ENCODE measurements around the gene ZNF444.
A peak's percentile ranks its signal among the peaks of the same experiment; 100 is the strongest.

Gene ZNF444

GRCh38 chr19:56107626-56108351 lies 33.3 kb upstream of the ZNF444 start:
- DNase-seq = no peak

DNA sequence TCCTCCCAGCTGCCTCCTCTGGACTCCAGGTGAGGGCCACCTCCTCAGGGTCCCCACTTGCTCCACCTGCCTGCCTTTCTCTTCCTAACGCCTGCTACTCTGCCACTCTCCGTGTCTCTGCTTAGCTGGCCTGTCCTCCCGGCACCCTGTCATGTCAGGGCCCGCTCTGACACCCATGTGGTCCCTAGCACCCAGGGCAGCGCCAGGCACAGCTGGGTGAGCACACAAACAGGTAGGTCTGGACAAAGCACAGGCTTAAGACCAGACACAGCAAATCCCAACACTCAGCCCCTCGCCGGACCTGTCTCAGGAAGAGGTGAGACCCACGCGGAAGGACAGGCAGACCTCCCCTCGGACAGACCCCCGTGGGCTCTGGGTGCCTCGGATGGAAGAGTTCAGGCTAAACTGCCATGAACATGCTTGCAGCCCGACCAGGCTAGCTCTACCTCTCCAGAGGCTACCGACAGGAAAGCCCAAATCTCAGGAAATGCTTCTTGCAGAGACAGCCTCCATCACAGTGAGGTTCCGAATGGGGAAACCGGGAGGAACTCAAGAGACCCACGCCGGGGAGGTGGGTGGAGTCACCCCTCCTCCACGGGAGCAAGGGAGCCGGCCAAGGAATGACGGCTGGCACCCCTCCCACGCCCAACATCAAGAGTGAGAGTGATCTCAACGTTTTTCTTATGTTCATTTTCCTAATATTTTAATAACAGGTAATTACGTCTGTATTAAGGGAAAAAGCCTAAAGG lies 32.5 kb upstream of the ZNF444 start:
- DNase-seq = no peak

- DNase-seq = no peak
Measured at GRCh38 chr19:56109226-56109625, 31.9 kb upstream of the ZNF444 start.

DNA sequence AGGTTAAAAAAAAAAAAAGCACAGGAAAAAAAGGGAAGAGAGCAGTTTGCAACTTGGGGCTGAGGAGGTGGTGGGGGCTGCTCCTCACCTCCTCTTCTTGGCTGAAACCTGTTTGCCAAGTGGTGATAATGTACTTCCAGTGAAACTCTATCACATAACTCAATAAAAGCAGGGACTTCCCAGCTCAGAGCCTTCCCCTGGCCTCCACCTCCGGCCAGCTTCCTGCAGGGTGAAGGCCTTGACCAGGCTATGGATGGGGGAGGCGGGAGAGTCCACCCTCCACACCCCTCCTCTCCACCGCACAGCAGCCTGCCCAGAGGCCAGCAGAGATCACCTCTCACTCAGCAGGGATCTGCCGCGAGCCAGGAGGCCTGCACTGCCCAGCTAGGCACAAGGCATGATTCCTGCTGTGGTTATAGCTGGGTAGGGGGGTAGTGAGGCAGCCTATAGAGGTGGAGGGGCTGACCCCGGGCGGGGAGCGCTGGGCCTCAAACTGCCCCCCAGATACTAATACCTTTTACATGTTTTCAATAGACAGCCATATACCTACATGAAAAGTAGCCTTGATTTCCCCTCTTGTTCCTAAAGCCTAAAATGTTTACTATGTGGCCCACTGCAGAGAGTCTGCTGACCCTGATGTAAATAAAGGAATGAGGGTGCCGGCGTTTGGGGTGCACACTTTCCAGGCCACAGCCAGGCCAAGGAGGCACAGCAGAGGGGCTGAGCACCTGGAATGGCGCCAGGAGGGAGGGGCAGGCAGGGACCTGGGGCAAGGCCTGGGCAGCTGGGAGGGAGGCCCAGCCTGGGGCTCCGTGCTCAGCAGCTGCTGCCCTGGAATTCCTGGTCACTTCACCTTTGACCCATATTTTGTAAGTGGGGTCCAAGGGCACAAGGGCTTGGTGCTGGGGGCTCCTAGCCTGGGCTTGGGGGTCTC lies 30.3 kb upstream of the ZNF444 start:
- no peak for DNase-seq

GRCh38 chr19:56111601-56112312 lies 29.3 kb upstream of the ZNF444 start:
- peak; percentile 41 for DNase-seq

- DNase-seq = no peak
Measured at GRCh38 chr19:56112313-56112709, 28.8 kb upstream of the ZNF444 start.

GRCh38 chr19:56113074-56113632 lies 27.9 kb upstream of the ZNF444 start:
- no peak for DNase-seq

DNA sequence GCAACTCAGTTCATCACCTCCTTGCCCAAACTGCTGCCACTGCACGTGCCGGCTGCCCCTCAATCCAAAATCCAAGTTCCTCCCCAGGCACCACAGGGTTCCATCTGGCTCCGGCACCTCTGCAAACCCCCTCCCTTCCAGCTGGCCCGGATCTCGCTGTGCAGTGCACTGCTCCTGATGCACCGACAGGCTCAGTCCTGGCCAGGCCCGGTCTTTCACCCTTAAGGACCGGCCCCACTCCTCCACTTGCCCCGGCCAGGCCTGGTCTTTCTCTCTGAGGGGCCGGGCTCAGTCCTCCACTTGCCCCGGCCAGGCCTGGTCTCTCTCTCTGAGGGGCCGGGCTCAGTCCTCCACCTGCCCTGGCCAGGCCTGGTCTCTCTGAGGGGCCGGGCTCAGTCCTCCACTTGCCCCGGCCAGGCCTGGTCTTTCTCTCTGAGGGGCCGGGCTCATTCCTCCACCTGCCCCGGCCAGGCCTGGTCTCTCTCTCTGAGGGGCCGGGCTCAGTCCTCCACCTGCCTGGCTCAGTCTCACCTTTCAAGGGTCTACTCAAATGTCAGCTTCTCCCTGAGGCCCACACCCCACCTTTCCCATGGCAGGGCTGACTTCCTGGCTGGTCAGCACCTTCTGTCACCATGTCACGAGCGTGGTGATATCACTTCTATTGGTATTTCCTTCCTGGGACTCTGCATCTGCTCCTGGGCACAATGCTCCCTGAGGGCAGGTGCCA lies 26.9 kb upstream of the ZNF444 start:
- DNase-seq = no peak

GRCh38 chr19:56114778-56115110 lies 26.3 kb upstream of the ZNF444 start:
- no peak for DNase-seq

GRCh38 chr19:56115490-56115889 lies 25.6 kb upstream of the ZNF444 start:
- no peak for DNase-seq

- no peak for DNase-seq
Measured at GRCh38 chr19:56116606-56117005, 24.5 kb upstream of the ZNF444 start.

- DNase-seq = no peak
Measured at GRCh38 chr19:56117376-56117884, 23.7 kb upstream of the ZNF444 start.

DNA sequence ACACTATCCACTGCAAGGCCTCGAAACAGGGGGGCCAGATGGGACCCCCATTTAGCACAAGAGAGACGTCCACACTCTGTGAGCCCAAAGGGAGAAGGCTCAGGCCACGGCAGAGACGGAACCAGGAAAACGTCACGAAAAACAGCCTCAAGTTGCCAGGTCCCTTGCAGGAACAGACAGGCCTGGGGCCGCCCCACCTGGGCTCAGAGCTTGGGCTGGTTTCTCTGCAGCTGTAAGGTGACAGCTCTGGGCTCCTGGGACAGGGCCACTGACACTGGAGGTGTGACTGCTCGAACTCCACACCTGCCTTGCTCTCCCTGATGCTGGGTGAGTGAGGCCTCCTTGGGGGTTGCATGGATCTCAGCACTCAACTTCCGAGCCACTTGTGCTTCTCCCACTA lies 23.2 kb upstream of the ZNF444 start:
- DNase-seq = no peak

GRCh38 chr19:56118666-56119581 lies 22.2 kb upstream of the ZNF444 start:
- no peak for DNase-seq

DNA sequence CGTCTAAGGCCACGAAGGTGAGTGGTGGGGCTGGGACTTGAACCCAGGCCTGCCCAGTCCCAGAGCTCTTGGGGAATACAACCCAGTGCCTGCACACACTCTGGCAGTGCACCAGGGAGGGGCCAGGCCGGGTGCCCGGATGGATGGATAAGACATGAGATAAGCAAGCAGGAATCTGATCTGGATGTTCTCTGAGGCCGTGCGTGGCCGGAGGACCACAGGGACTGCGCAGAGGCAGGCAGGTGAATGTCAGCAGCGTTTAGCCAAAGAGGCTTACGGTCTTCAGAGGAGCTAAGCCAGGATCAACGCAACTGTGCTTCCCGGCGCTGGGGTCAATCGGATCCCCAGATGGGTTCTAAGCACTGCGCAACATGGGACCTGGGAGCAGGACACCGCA lies 21.5 kb upstream of the ZNF444 start:
- no peak for DNase-seq

DNA sequence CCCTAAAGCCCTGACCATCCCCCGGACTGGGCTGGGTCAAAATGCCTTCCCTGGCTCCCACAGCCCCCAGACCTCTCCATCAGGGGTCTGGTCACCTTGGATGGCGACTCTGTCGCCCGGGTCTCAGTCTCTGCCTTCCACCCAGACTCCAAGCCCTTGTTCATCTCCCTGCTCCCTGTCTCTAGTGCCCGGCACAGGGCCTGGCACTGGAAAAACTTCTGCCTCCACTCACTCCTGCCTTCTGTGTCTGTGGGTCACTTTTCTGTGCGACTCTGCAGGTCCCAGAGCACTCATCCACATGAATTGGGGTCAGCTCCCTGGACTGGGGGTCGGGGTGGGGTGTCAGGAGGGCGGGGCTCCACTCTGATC lies 21.1 kb upstream of the ZNF444 start:
- DNase-seq = no peak

GRCh38 chr19:56120371-56121179 lies 20.5 kb upstream of the ZNF444 start:
- DNase-seq = peak; percentile 75

DNA sequence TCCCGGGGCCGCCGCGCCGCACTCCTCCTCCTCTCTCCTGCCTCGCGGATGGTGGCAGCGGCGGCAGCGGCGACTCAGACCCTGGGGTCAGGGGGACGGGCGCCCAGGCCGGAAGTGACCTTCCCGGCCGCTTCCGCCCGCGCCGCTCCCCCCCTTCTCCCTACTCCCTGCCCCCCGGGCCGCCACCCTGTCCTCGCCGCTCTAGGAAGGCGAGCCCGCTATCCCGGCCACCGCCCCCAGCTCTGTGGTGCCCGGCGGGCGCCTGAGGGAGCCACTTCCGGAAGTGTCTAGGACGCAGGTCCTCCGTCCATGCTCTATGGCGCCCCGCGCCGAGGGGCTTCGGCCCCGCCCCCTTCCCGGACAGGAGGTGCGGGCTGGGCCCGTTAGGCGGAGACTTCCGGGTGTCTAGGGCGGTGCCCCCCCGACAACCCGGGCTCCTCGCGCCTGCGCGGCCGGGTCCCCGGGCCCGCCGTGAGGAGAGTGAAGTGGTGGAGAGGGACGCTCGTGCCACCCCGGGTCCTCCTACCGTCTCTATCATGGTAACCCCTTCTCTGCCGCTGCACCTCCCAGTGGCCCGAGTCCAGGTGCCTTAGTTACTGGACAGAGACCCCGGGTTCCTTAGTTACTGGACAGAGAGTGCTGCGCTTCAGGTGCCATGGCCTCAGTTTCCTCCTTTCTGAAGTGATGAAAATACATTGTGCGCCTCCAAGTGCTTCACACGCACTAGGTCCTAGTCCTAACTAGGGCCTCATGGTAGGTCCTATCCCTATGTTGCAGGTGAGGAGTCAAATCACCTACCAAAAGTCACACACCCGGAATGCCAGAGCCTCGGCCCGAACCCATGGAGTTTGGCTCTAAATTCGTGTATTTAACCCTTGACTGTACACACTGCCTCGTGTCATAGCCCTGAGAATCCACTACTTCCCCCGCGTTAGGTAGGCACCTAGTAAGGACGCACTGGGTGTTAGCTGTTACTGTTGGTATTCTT lies 19.6 kb upstream of the ZNF444 start, which contains the start of gene ZNF787:
TSS of gene ZNF787 (minus strand) at position 116 of the 988 bp plus-strand sequence. CDS start 18,078 bp downstream, outside the sequence.
- peak; percentile 98 for DNase-seq

Measured in activated gamma-delta T cell treated with Interleukin-2 at 50 U/mL for 16 hours (primary cell).